HepG2 (cell line): Measurements from ENCODE around the gene PXK. TPM values are rescaled to one million over a fixed set of nuclear protein-coding genes. Genes with fewer than 3 reads are reported as not detected.
A peak's percentile ranks its signal among the peaks of the same experiment; 100 is the strongest.

Experiments
- AGO1 ChIP-seq: fragments of 200-400 bp; formaldehyde crosslinking; IDR thresholded peaks from 2 replicates; pipeline ENCODE4 v1.6.1; 2017; ENCODE audit warnings: mild to moderate bottlenecking, low read depth, low read length, moderate library complexity; ENCODE audit not compliant: poor library complexity, severe bottlenecking
- CBX5 ChIP-seq: sonication (generic); formaldehyde crosslinking; IDR thresholded peaks from 2 replicates; pipeline ENCODE4 v1.4.0; 2020; ENCODE audit warnings: missing genetic modification reagents, borderline replicate concordance
- DR1 ChIP-seq: sonication (generic); formaldehyde crosslinking; IDR thresholded peaks from 2 replicates; pipeline ENCODE4 v1.8.0; 2021; ENCODE audit warnings: mild to moderate bottlenecking, missing genetic modification reagents, inconsistent platforms
- E2F5 ChIP-seq: sonication (generic); formaldehyde crosslinking; conservative IDR thresholded peaks from 2 replicates; pipeline ENCODE4 v1.4.0; 2020; ENCODE audit warnings: missing genetic modification reagents
- FOXO1 ChIP-seq: sonication (generic); formaldehyde crosslinking; IDR thresholded peaks from 2 replicates; pipeline ENCODE4 v1.4.0; 2020; ENCODE audit warnings: missing genetic modification reagents
- IKZF4 ChIP-seq: sonication (generic); formaldehyde crosslinking; IDR thresholded peaks from 2 replicates; pipeline ENCODE4 v1.5.1; 2020; ENCODE audit warnings: borderline replicate concordance, mild to moderate bottlenecking, low read depth, missing genetic modification reagents; ENCODE audit errors: not compliant biosample characterization
- MAX ChIP-seq: IDR thresholded peaks from 2 replicates; pipeline ENCODE4 v1.6.1; 2012; ENCODE audit warnings: inconsistent platforms
- POGZ ChIP-seq: sonication (generic); formaldehyde crosslinking; IDR thresholded peaks from 2 replicates; pipeline ENCODE4 v1.4.0; 2020; ENCODE audit warnings: mild to moderate bottlenecking, missing genetic modification reagents
- REST ChIP-seq, 2 experiments: IDR thresholded peaks; 2 replicates each; pipeline ENCODE4 v1.6.1; 2011 to 2012; ENCODE audit warnings: low read length in 2 of 2, borderline replicate concordance in 1 of 2, low read depth in 1 of 2, mild to moderate bottlenecking in 1 of 2, moderate library complexity in 1 of 2
- TGIF2 ChIP-seq: IDR thresholded peaks from 2 replicates; pipeline ENCODE4 v1.6.1; 2016; ENCODE audit warnings: control low read depth, missing compliant biosample characterization
- THAP7 ChIP-seq: sonication (generic); formaldehyde crosslinking; IDR thresholded peaks from 2 replicates; pipeline ENCODE4 v1.8.1; 2023; ENCODE audit warnings: mild to moderate bottlenecking, missing genetic modification reagents
- ZBTB25 ChIP-seq: IDR thresholded peaks from 2 replicates; pipeline ENCODE4 v1.6.1; 2018; ENCODE audit warnings: missing genetic modification reagents
- ZNF275 ChIP-seq: sonication (generic); formaldehyde crosslinking; IDR thresholded peaks from 2 replicates; pipeline ENCODE4 v1.8.0; 2022; ENCODE audit warnings: missing genetic modification reagents, mild to moderate bottlenecking, inconsistent platforms, borderline replicate concordance
- ZNF484 ChIP-seq: sonication (generic); formaldehyde crosslinking; IDR thresholded peaks from 2 replicates; pipeline ENCODE4 v1.5.1; 2020; ENCODE audit warnings: mild to moderate bottlenecking, low read depth, missing genetic modification reagents, borderline replicate concordance
- ZNF547 ChIP-seq: sonication (generic); formaldehyde crosslinking; IDR thresholded peaks from 2 replicates; pipeline ENCODE4 v1.5.1; 2020; ENCODE audit warnings: mild to moderate bottlenecking, missing genetic modification reagents
- ZSCAN31 ChIP-seq: sonication (generic); formaldehyde crosslinking; IDR thresholded peaks from 2 replicates; pipeline ENCODE4 v1.5.0; 2020; ENCODE audit warnings: low read depth, mild to moderate bottlenecking, missing genetic modification reagents
- ZSCAN9 ChIP-seq: IDR thresholded peaks from 2 replicates; pipeline ENCODE4 v1.6.1; 2016; ENCODE audit warnings: borderline replicate concordance
- polyA plus RNA-seq, 8 experiments: library from polyadenylated mRNA; depleted of rRNA in 3 of 8; stranded (reverse) in 7 of 8; unstranded in 1 of 8; fragments of >200 nt; fragmentation: Illumina TruSeq in 4 of 8; extraction: Trizol in 4 of 8; gene quantifications; 2 replicates each; pipeline versions ENCODE4 v1.2.1 to v1.2.3, GENCODE V29; 2011 to 2016; ENCODE audit warnings: low read depth in 4 of 8, missing spikeins in 1 of 8, mixed read lengths in 1 of 8; ENCODE audit not compliant: insufficient read depth in 1 of 8
- total RNA-seq, 5 experiments: library from RNA; depleted of rRNA; stranded (reverse); fragments of >200 nt; fragmentation: Illumina TruSeq; extraction: Trizol; gene quantifications; 2 replicates each; pipeline ENCODE4 v1.2.3, GENCODE V29; 2016; ENCODE audit warnings: low read depth in 1 of 5

Gene PXK
- total and polyA plus RNA-seq, 2 of the 13 experiments (the other 11 are each of a cell fraction or from before 2014, with no cell fraction given) = 6.4 to 18.6 TPM

- TF ChIP-seq ZBTB25 (peak; percentile 92; the same call in 1 of the 2 replicates), THAP7 (CRISPR knock-in tag) (no peak), ZSCAN31 (CRISPR knock-in tag) (peak; percentile 87), E2F5 (CRISPR knock-in tag) (peak; percentile 92), ZNF547 (CRISPR knock-in tag) (peak; percentile 64; the same call in 1 of the 2 replicates), DR1 (CRISPR knock-in tag) (peak; percentile 54), IKZF4 (peak; percentile 46), FOXO1 (CRISPR knock-in tag) (peak; percentile 68; the same call in 1 of the 2 replicates), ZNF484 (CRISPR knock-in tag) (no peak), AGO1 (no peak), CBX5 (0 out of 2 replicates have a peak, but pooled peaks have one; percentile 79), TGIF2 (CRISPR knock-in tag) (peak; percentile 73; the same call in 1 of the 2 replicates), ZNF275 (CRISPR knock-in tag) (no peak; the same call in 1 of the 2 replicates), POGZ (peak; percentile 97), ZSCAN9 (CRISPR knock-in tag) (peak; percentile 71), REST (IDR thresholded peaks at IDR 0.05; ENCODE audit: borderline replicate concordance in 1 of 2, low read depth in 1 of 2, low read length in 2 of 2) (peak in 1 of 2 experiments; percentile 29; a peak in 1 of 4 replicates), MAX (peak; percentile 70)
Measured at GRCh38 chr3:58305882-58306711, 26.6 kb upstream of the PXK start, which contains the start of the genes HTD2 and RPP14 (continued).
